Measurements from ENCODE around the gene CD1D. TPM values are rescaled to one million over a fixed set of nuclear protein-coding genes. Genes with fewer than 3 reads are reported as not detected.
"Not testable (repeated sequence)": the region's sequence is repeated elsewhere in the genome, so short reads cannot be mapped to it uniquely, and the experiment has no call there.

The CD1D gene
- total RNA-seq, 1 donor = not detected

- no peak for DNase-seq (ENCODE audit: insufficient read length, low spot score, missing footprints)
- no peak overlapping the region for H3K4me2 ChIP-seq (ENCODE audit: insufficient read depth, low read length)
- no peaks in the 10 kb centered on the region for H3K36me3 ChIP-seq (ENCODE audit: insufficient read depth, low read length)
Measured at GRCh38 chr1:158212320-158212719, 31.6 kb downstream of the CD1D start.

DNA sequence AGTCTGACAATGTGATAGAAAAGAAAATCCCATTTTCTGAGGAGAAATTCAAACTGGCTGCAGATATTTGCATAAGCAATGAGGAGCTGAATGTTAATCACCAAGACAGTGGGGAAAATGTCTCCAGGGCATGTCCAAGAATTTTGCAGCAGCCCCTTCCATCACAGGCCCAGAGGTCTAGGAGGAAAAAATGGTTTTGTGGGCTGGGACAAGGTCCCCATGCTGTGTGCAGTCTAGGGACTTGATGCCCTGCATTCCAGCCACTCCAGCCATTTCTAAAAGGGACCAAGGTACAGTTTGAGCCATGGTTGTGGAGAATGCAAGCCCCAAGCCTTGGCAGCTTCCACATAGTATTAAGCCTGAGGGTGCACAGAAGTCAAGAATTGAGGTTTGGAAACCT is 42.8 kb downstream of the CD1D start:
- H3K27ac ChIP-seq (ENCODE audit: low read depth, low read length); H3K79me2 ChIP-seq (ENCODE audit: insufficient read depth, low read length); DNase-seq (ENCODE audit: insufficient read length, low spot score, missing footprints); H3K4me3 ChIP-seq (ENCODE audit: insufficient read depth, low read length); H3K4me1 ChIP-seq (ENCODE audit: insufficient read depth, low read length); H3K27me3 ChIP-seq (ENCODE audit: insufficient read depth, low read length); H4K20me1 ChIP-seq (ENCODE audit: insufficient read depth, low read length); H3K36me3 ChIP-seq (ENCODE audit: insufficient read depth, low read length); H2AFZ ChIP-seq (ENCODE audit: low read length); H3K9me3 ChIP-seq (ENCODE audit: low read depth, low read length); H3K4me2 ChIP-seq (ENCODE audit: insufficient read depth, low read length): not testable (repeated sequence)

More at GRCh38 chr1:158212320-158212719, 31.6 kb downstream of the CD1D start:
- no peak for TF ChIP-seq CTCF (IDR thresholded peaks at IDR 0.05; ENCODE audit: extremely low read depth, low read depth, low read length)
- H3K4me3 ChIP-seq (ENCODE audit: insufficient read depth, low read length) = no peak overlapping the region
- no peaks in the 10 kb centered on the region for H4K20me1 ChIP-seq (ENCODE audit: insufficient read depth, low read length)
- no peaks in the 10 kb centered on the region for H3K4me1 ChIP-seq (ENCODE audit: insufficient read depth, low read length)
- no peaks in the 10 kb centered on the region for H3K27me3 ChIP-seq (ENCODE audit: insufficient read depth, low read length)
- H3K9me3 ChIP-seq (ENCODE audit: low read depth, low read length) = no peaks in the 10 kb centered on the region
- no peak overlapping the region for H3K27ac ChIP-seq (ENCODE audit: low read depth, low read length)
- H2AFZ ChIP-seq (ENCODE audit: low read length) = no peak overlapping the region
- H3K79me2 ChIP-seq (ENCODE audit: insufficient read depth, low read length) = no peaks in the 10 kb centered on the region

DNA sequence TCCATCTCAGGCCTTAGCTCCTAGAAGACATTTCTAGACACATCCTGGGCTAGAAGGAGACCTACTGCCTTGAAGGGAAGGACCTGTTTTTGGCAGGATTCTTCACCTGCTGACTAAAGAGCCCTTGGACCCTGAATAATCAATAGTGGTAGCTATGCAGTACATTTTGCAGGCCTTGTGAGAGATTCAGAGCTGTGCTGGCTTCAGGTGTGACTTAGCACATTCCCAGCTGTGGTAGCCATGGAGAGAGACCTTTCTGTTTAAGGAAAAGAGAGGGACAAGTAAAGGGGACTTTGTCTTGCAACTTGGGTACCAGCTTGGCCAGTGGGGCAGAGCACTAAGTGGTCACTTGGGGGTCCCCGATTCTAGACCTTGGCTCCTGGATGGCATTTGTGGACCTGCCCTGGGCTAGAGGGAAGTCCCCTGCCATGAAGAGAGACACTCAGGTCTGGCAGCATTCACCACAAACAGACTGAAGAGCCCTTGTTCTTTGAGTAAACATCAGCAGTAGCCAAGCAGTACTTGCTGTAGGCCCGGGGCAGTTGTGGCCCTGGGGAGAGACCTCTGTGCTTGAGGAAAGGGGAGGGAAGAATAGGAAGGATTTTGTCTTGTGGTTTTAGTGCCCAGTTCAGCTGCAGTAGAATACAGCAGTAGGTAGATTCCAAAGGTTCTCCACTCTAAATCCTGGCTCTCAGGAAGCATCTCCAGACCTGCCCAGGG is 47.4 kb downstream of the CD1D start:
- Histone ChIP-seq H3K79me2 (ENCODE audit: insufficient read depth, low read length) (no peaks in the 10 kb centered on the region), H3K27me3 (ENCODE audit: insufficient read depth, low read length) (no peaks in the 10 kb centered on the region), H3K9me3 (ENCODE audit: low read depth, low read length) (no peaks in the 10 kb centered on the region), H3K4me1 (ENCODE audit: insufficient read depth, low read length) (no peaks in the 10 kb centered on the region), H3K27ac (ENCODE audit: low read depth, low read length) (no peak overlapping the region), H2AFZ (ENCODE audit: low read length) (no peak overlapping the region), H4K20me1 (ENCODE audit: insufficient read depth, low read length) (no peaks in the 10 kb centered on the region), H3K4me3 (ENCODE audit: insufficient read depth, low read length) (no peak overlapping the region), H3K36me3 (ENCODE audit: insufficient read depth, low read length) (no peaks in the 10 kb centered on the region), H3K4me2 (ENCODE audit: insufficient read depth, low read length) (no peak overlapping the region)
- DNase-seq (ENCODE audit: insufficient read length, low spot score, missing footprints) = no peak
- TF ChIP-seq CTCF (IDR thresholded peaks at IDR 0.05; ENCODE audit: extremely low read depth, low read depth, low read length) = no peak

Other genes with a start within 250 kb of the CD1D start
- 171 and 174 TPM in 2 replicates for gene KIRREL1, start 187.2 kb upstream of the CD1D start, total RNA-seq
- gene CD1A, start 73.5 kb downstream of the CD1D start, total RNA-seq = not detected in 2 replicates
- not detected in 2 replicates for gene CD1C, start 109.0 kb downstream of the CD1D start, total RNA-seq
- not detected in 2 replicates for gene CD1B, start 150.6 kb downstream of the CD1D start, total RNA-seq
- gene CD1E, start 173.0 kb downstream of the CD1D start, total RNA-seq = not detected in 2 replicates
- not detected in 2 replicates for gene OR10T2, start 218.6 kb downstream of the CD1D start, total RNA-seq
- gene OR10K2, start 245.3 kb downstream of the CD1D start, total RNA-seq = not detected in 2 replicates